H1 (cell line): ENCODE data around the gene HLA-A. TPM values are rescaled to one million over a fixed set of nuclear protein-coding genes. Genes with fewer than 3 reads are reported as not detected.

Experiments used
- CTCF ChIA-PET: fragments of 300-600 bp; sonication (Branson Sonifier 250); formaldehyde crosslinking; loops from one replicate; lab custom pipeline; 2021; ENCODE audit not compliant: partially characterized antibody; lab: Charles Lee
- POLR2A ChIA-PET: fragments of 300-600 bp; sonication (Branson Sonifier 250); formaldehyde crosslinking; loops from one replicate; lab custom pipeline; 2021; ENCODE audit warnings: inconsistent platforms; ENCODE audit not compliant: partially characterized antibody; lab: Charles Lee
- DNase-seq, 2 experiments: peaks; one replicate each; pipeline versions ENCODE4 v3.0.0 to v3.0.0-alpha.2; 2010 to 2022; ENCODE audit warnings: low spot score in 2 of 2, low read depth in 1 of 2, mixed read lengths in 1 of 2
- FAIRE-seq: peaks from 2 replicates; lab custom pipeline; 2011; peaks lifted over from hg19 to GRCh38; lab: Jason Lieb, UNC
- H2AFZ ChIP-seq: 2 replicates; pipeline ENCODE4 v1.8.1; 2012; ENCODE audit warnings: low read length, inconsistent platforms
- H2AK5ac ChIP-seq: 2 replicates; pipeline ENCODE4 v1.6.1; 2013; ENCODE audit warnings: low read depth, low read length
- H2BK120ac ChIP-seq: replicated peaks from 2 replicates; pipeline ENCODE3; 2013; ENCODE audit warnings: low read depth, low read length, inconsistent platforms
- H2BK12ac ChIP-seq: 2 replicates; pipeline ENCODE4 v1.6.1; 2013; ENCODE audit warnings: low read depth, low read length
- H2BK15ac ChIP-seq: 2 replicates; pipeline ENCODE4 v1.6.1; 2013; ENCODE audit warnings: low read length
- H2BK20ac ChIP-seq: 2 replicates; pipeline ENCODE4 v1.6.1; 2013; ENCODE audit warnings: low read length
- H2BK5ac ChIP-seq: 2 replicates; pipeline ENCODE4 v1.6.1; 2013; ENCODE audit warnings: low read depth, low read length
- H3K14ac ChIP-seq: 2 replicates; pipeline ENCODE4 v1.6.1; 2013; ENCODE audit warnings: inconsistent platforms; ENCODE audit not compliant: insufficient read length
- H3K18ac ChIP-seq: 2 replicates; pipeline ENCODE4 v1.6.1; 2013; ENCODE audit warnings: low read length; ENCODE audit errors: extremely low read depth
- H3K23ac ChIP-seq: 2 replicates; pipeline ENCODE4 v1.6.1; 2013; ENCODE audit warnings: inconsistent platforms; ENCODE audit not compliant: insufficient read length
- H3K23me2 ChIP-seq: 2 replicates; pipeline ENCODE4 v1.6.1; 2013; ENCODE audit warnings: low read depth, low read length
- H3K27ac ChIP-seq: 2 replicates; pipeline ENCODE4 v1.6.1; 2011; ENCODE audit warnings: low read depth, low read length, inconsistent platforms
- H3K27me3 ChIP-seq, 4 experiments: replicated peaks in 1 of 4; 1 replicate in 1 of 4; 2 replicates in 3 of 4; pipeline versions ENCODE4 v1.6.1 to v1.8.1; 2011 to 2013; ENCODE audit warnings: low read length in 3 of 4, mild to moderate bottlenecking in 3 of 4, inconsistent platforms in 2 of 4, mixed read lengths in 2 of 4, moderate library complexity in 1 of 4; ENCODE audit not compliant: control insufficient read depth in 3 of 4, insufficient read depth in 3 of 4; ENCODE audit errors: extremely low read depth in 1 of 4
- H3K36me3 ChIP-seq, 4 experiments: 2 replicates each; pipeline versions ENCODE4 v1.6.1 to v1.8.1; 2011 to 2013; ENCODE audit warnings: mild to moderate bottlenecking in 4 of 4, low read length in 3 of 4, moderate library complexity in 2 of 4, control low read depth in 1 of 4, inconsistent platforms in 1 of 4; ENCODE audit not compliant: insufficient read depth in 4 of 4, control insufficient read depth in 2 of 4
- H3K4ac ChIP-seq: replicated peaks from 2 replicates; pipeline ENCODE3; 2013; ENCODE audit warnings: low read length, low read depth, mixed read lengths, inconsistent platforms; ENCODE audit not compliant: insufficient read length
- H3K4me1 ChIP-seq, 4 experiments: replicated peaks in 1 of 4; 1 replicate in 1 of 4; 2 replicates in 3 of 4; pipeline versions ENCODE4 v1.6.1 to v1.8.1; 2011 to 2013; ENCODE audit warnings: low read length in 3 of 4, inconsistent platforms in 2 of 4, mixed read lengths in 1 of 4; ENCODE audit not compliant: insufficient read depth in 4 of 4, control insufficient read depth in 3 of 4
- H3K4me2 ChIP-seq, 2 experiments: 2 replicates each; pipeline versions ENCODE4 v1.6.1 to v1.8.1; 2011 to 2013; ENCODE audit warnings: low read depth in 2 of 2, low read length in 2 of 2, control low read depth in 1 of 2, inconsistent platforms in 1 of 2, mild to moderate bottlenecking in 1 of 2; ENCODE audit not compliant: insufficient read depth in 1 of 2
- H3K4me3 ChIP-seq, 4 experiments: fragments of 200-600, 300-600 bp in 1 of 4; sonication (generic), shearing (Covaris generic), sonication (Bioruptor Twin) in 1 of 4; 2 replicates each; pipeline versions ENCODE4 v1.5.1 to v1.8.1; 2011 to 2016; ENCODE audit warnings: low read length in 4 of 4, low read depth in 3 of 4, control low read depth in 2 of 4, inconsistent platforms in 2 of 4, mild to moderate bottlenecking in 2 of 4, mixed read lengths in 1 of 4, moderate library complexity in 1 of 4; ENCODE audit not compliant: insufficient read depth in 2 of 4; ENCODE audit errors: extremely low read depth in 1 of 4
- H3K56ac ChIP-seq: replicated peaks from 2 replicates; pipeline ENCODE3; 2013; ENCODE audit warnings: low read depth, mild to moderate bottlenecking, mixed read lengths, low read length, inconsistent platforms; ENCODE audit not compliant: insufficient read length
- H3K79me1 ChIP-seq: 2 replicates; pipeline ENCODE4 v1.6.1; 2013; ENCODE audit warnings: low read depth, low read length, control low read depth
- H3K79me2 ChIP-seq, 2 experiments: 2 replicates each; pipeline versions ENCODE4 v1.6.1 to v1.8.1; 2012 to 2013; ENCODE audit warnings: low read length in 2 of 2, mild to moderate bottlenecking in 2 of 2, inconsistent platforms in 1 of 2; ENCODE audit not compliant: insufficient read depth in 2 of 2, control insufficient read depth in 1 of 2
- H3K9ac ChIP-seq, 4 experiments: replicated peaks in 1 of 4; 1 replicate in 1 of 4; 2 replicates in 3 of 4; pipeline versions ENCODE4 v1.6.1 to v1.8.1; 2011 to 2013; ENCODE audit warnings: low read depth in 3 of 4, low read length in 3 of 4, control low read depth in 2 of 4, mild to moderate bottlenecking in 2 of 4, moderate library complexity in 2 of 4, inconsistent platforms in 1 of 4; ENCODE audit errors: extremely low read depth in 1 of 4
- H3K9me3 ChIP-seq, 2 experiments: 2 replicates each; pipeline versions ENCODE4 v1.6.1 to v1.8.1; 2012 to 2013; ENCODE audit warnings: mild to moderate bottlenecking in 2 of 2, moderate library complexity in 2 of 2, control low read depth in 1 of 2, inconsistent platforms in 1 of 2, low read depth in 1 of 2, low read length in 1 of 2, mixed read lengths in 1 of 2; ENCODE audit not compliant: insufficient read depth in 2 of 2
- H4K20me1 ChIP-seq, 2 experiments: replicated peaks in 1 of 2; 2 replicates each; pipeline versions ENCODE3 to v1.8.1; 2011 to 2013; ENCODE audit warnings: inconsistent platforms in 2 of 2, low read length in 2 of 2, mild to moderate bottlenecking in 1 of 2; ENCODE audit not compliant: insufficient read depth in 2 of 2, control insufficient read depth in 1 of 2
- H4K5ac ChIP-seq: 2 replicates; pipeline ENCODE4 v1.6.1; 2013; ENCODE audit warnings: low read length, low read depth, mixed read lengths, inconsistent platforms; ENCODE audit not compliant: insufficient read length
- H4K8ac ChIP-seq: 2 replicates; pipeline ENCODE4 v1.8.0; 2013; ENCODE audit warnings: mild to moderate bottlenecking, moderate library complexity, low read length, inconsistent platforms; ENCODE audit not compliant: insufficient read depth; ENCODE audit errors: extremely low read depth
- H4K91ac ChIP-seq: replicated peaks from 2 replicates; pipeline ENCODE3; 2013; ENCODE audit warnings: low read length, mixed read lengths, inconsistent platforms; ENCODE audit not compliant: insufficient read length
- BACH1 ChIP-seq: IDR thresholded peaks from 2 replicates; pipeline ENCODE4 v1.6.1; 2012; ENCODE audit warnings: low read length, improper control_type of control experiment
- BCL11A ChIP-seq, 2 experiments: IDR thresholded peaks; one replicate each; pipeline ENCODE4 v1.6.1; 2011; ENCODE audit warnings: low read depth in 2 of 2, low read length in 2 of 2, mild to moderate bottlenecking in 2 of 2
- CEBPB ChIP-seq: IDR thresholded peaks from 2 replicates; pipeline ENCODE4 v1.6.1; 2012; ENCODE audit warnings: low read depth, low read length
- E2F6 ChIP-seq: IDR thresholded peaks from 2 replicates; pipeline ENCODE4 v1.6.1; 2012; ENCODE audit warnings: inconsistent platforms
- POLR2A ChIP-seq, 2 experiments: IDR thresholded peaks; 1 replicate in 1 of 2; 2 replicates in 1 of 2; pipeline ENCODE4 v1.6.1; 2011; ENCODE audit warnings: low read depth in 2 of 2, low read length in 2 of 2, mild to moderate bottlenecking in 2 of 2; ENCODE audit errors: control extremely low read depth in 1 of 2
- SIRT6 ChIP-seq: IDR thresholded peaks from one replicate; pipeline ENCODE4 v1.7.1; 2012; ENCODE audit warnings: low read length, inconsistent platforms
- SP2 ChIP-seq: IDR thresholded peaks from 2 replicates; pipeline ENCODE4 v1.6.1; 2012; ENCODE audit warnings: mild to moderate bottlenecking, low read length, inconsistent platforms
- WGBS, 2 experiments: shearing (Covaris generic) in 1 of 2; methylation state at CpG; one replicate each; pipeline versions ENCODE4 v1.1.6 to v1.1.7; 2013 to 2015; ENCODE audit warnings: low lambda C conversion rate in 2 of 2, mixed read lengths in 2 of 2, inconsistent platforms in 1 of 2, low coverage in 1 of 2, missing lambda C conversion rate in 1 of 2; ENCODE audit not compliant: insufficient replicate concordance in 2 of 2, insufficient coverage in 1 of 2, insufficient read length in 1 of 2; ENCODE audit errors: extremely low coverage in 1 of 2, missing lambda C conversion rate in 1 of 2; 5-methylcytosine and 5-hydroxymethylcytosine counted together
- polyA plus RNA-seq, 7 experiments: library from polyadenylated mRNA; depleted of rRNA in 3 of 7; stranded (reverse) in 5 of 7; unstranded in 2 of 7; fragments of >200 nt in 5 of 7; fragments of 200-250 nt in 2 of 7; gene quantifications; 1 replicate in 5 of 7; 2 replicates in 1 of 7; 4 replicates in 1 of 7; pipeline versions ENCODE4 v1.2.1 to v1.2.3, GENCODE V29; 2011 to 2013; ENCODE audit warnings: missing spikeins in 2 of 7, mixed read lengths in 2 of 7
- total RNA-seq: library from RNA; stranded (reverse); fragmentation: NEBNext Ultra II Directional; extraction: Animal tissue kit (Norgen Biotek cat#: 25700); gene quantifications from 2 replicates; pipeline ENCODE4 v1.2.1, GENCODE V29; 2021

The HLA-A gene
- total and polyA plus RNA-seq, 2 of the 8 experiments (the other 6 are each of a cell fraction or from before 2014, with no cell fraction given): 221 to 474 TPM

DNA sequence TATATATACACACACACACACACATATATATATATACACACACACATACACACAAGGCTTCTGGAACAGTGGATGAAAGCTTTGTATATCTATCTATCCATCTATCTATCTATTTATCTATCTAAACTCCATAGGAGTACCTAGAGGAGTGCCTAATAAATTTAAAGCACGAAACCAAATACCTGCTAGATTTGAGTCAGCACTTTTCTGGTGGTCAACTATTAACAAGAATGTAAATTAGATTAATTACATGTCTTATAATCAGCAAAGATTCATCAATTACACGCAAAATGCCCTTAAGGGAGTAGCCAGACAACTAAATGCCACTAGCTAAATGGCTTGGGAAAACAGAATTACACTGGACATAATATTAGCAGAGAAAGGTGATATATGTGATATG lies 26.6 kb downstream of the HLA-A start:
- DNase-seq: no peak
- 95% methylated on average over 2 of the region's 2 CpGs; no CpG with 5 or more reads in 1 of the 2 experiments for WGBS, 2 experiments
- no peak overlapping the region for H4K91ac ChIP-seq
- peaks cover 3% of the 10 kb centered on the region; the same call in 1 of the 2 replicates for H3K23me2 ChIP-seq
- H2AFZ ChIP-seq: no peak overlapping the region
- ChIA-PET CTCF (interaction anchor here (0.7 to 0.8 kb wide), 2 partner anchors 9 to 121 kb away, joined by 3 to 5 read pairs; no protein-coding TSS in a partner anchor), POLR2A (interaction anchor here (0.8 kb wide), 1 partner anchor 238 kb away, joined by 3 read pairs; no protein-coding TSS in a partner anchor)
- H4K8ac ChIP-seq: no peak overlapping the region
- H3K4ac ChIP-seq: no peak overlapping the region
- H2BK12ac ChIP-seq: 0 out of 2 replicates have a peak overlapping the region, but pooled peaks have one; percentile 84
- no peak overlapping the region for H3K56ac ChIP-seq
- H3K79me2 ChIP-seq: no peaks in the 10 kb centered on the region
- H2BK20ac ChIP-seq: no peak overlapping the region
- peaks cover 7 to 17% (median 12%) of the 10 kb centered on the region in 4 experiments for H3K4me1 ChIP-seq
- H4K5ac ChIP-seq: no peak overlapping the region
- H3K4me3 ChIP-seq: no peak overlapping the region
- no peak overlapping the region for H3K23ac ChIP-seq
- no peak overlapping the region for H2BK15ac ChIP-seq
- no peak overlapping the region for H2BK5ac ChIP-seq
- no peak overlapping the region for H3K14ac ChIP-seq
- H4K20me1 ChIP-seq: no peaks in the 10 kb centered on the region
- no peaks in the 10 kb centered on the region; a peak in 2 of 7 replicates for H3K27me3 ChIP-seq
- H2AK5ac ChIP-seq: no peak overlapping the region
- no peak overlapping the region for H3K9ac ChIP-seq
- no peaks in the 10 kb centered on the region for H3K36me3 ChIP-seq
- no peak for FAIRE-seq
- no peak overlapping the region for H3K27ac ChIP-seq
- no peaks in the 10 kb centered on the region for H3K79me1 ChIP-seq
- no peak overlapping the region for H3K4me2 ChIP-seq
- no peaks in the 10 kb centered on the region for H3K9me3 ChIP-seq
- no peak overlapping the region for H3K18ac ChIP-seq
- no peak overlapping the region for H2BK120ac ChIP-seq
- TF ChIP-seq POLR2A (IDR thresholded peaks at IDR 0.05; ENCODE audit: control extremely low read depth in 1 of 2, low read depth in 2 of 2, low read length in 2 of 2) (no peak), CEBPB (no peak), E2F6 (no peak), BACH1 (no peak), BCL11A (IDR thresholded peaks at IDR 0.05; ENCODE audit: low read depth in 2 of 2, low read length in 2 of 2) (no peak), SP2 (no peak), SIRT6 (no peak)
